Colonic mucosa (tissue), 4 donors: ENCODE results near the gene PLA2G4B. TPM values are rescaled to one million over a fixed set of nuclear protein-coding genes. Genes with fewer than 3 reads are reported as not detected.

ENCODE experiments used
- DNase-seq: peaks from one replicate; pipeline ENCODE4 v3.0.0-alpha.2; 2020
- H3K27ac ChIP-seq: fragments of 200-600 bp; one replicate; pipeline ENCODE4 v1.8.0; 2021
- H3K27me3 ChIP-seq: fragments of 200-600 bp; one replicate; pipeline ENCODE4 v1.8.0; 2021
- H3K36me3 ChIP-seq: fragments of 200-600 bp; one replicate; pipeline ENCODE4 v1.8.0; 2021
- H3K4me1 ChIP-seq: fragments of 200-600 bp; one replicate; pipeline ENCODE4 v1.8.0; 2021; ENCODE audit warnings: mild to moderate bottlenecking
- H3K4me3 ChIP-seq: fragments of 200-600 bp; one replicate; pipeline ENCODE4 v1.8.0; 2021
- H3K9ac ChIP-seq, 2 donors: one replicate each; pipeline ENCODE4 v1.7.0; 2013; ENCODE audit warnings: control low read depth in 2 of 2, low read depth in 2 of 2, low read length in 2 of 2
- H3K9me3 ChIP-seq: fragments of 200-600 bp; one replicate; pipeline ENCODE4 v1.8.0; 2021
- CTCF ChIP-seq: fragments of 200-600 bp; IDR thresholded peaks from one replicate; pipeline ENCODE4 v1.8.0; 2022; ENCODE audit warnings: antibody characterized with exemption, mild to moderate bottlenecking
- intact Hi-C: fragments of 100-400 bp; cut with DNase I; formaldehyde crosslinking; loops from one replicate; pipeline ENCODE4 v1.14.1; 2022
- total RNA-seq, 2 donors: library from RNA; stranded (reverse); fragmentation: NEBNext Ultra II Directional in 1 of 2; extraction: Animal tissue kit (Norgen Biotek cat#: 25700) in 1 of 2; gene quantifications; one replicate each; pipeline ENCODE4 v1.2.1, GENCODE V29; 2021
- donor health status: healthy.
- donor health status: DM: no; HTN: no; CAD: no.
- donor health status: DM: no; HTN: no; CAD: no.

The PLA2G4B gene
- total RNA-seq, 2 donors from 2014 or later: 2.2 to 6.2 TPM

DNA sequence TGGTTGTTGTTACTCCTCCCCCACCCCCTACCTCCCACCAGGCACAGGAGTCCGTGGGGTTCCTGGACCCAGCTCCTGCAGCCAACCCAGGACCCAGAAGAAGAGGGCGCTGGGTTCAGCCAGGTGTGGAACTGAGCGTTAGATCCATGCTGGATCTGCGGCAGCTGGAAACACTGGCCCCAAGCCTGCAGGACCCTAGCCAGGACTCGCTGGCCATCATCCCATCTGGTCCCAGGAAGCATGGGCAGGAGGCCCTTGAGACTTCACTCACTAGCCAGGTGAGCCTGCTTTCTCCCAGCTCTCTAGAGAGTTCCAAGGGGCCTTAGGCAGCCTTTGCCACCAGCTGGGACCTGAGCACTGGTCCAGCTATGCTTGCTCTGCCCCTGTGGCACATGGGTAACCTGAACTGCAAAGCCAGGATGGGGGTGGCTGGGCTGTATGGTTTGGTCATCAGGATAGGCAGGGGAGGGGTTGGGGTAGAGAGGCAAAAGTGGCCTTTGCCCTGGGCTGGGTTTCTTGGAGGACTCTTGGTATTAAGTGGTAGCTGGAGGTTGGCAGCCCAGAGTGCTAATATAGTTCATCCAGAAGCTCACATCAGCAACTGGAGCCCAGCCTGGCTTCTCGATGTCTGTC lies 17.7 kb upstream of the PLA2G4B start:
- no peak for TF ChIP-seq CTCF
- Histone ChIP-seq H3K9me3 (no peaks in the 10 kb centered on the region), H3K27ac (no peak overlapping the region), H3K4me1 (no peaks in the 10 kb centered on the region), H3K27me3 (no peaks in the 10 kb centered on the region), H3K4me3 (no peak overlapping the region), H3K36me3 (no peaks in the 10 kb centered on the region), H3K9ac (no peak overlapping the region)
- intact Hi-C loops: no loop called here
- no peak for DNase-seq

- Histone ChIP-seq H3K27me3 (no peaks in the 10 kb centered on the region), H3K36me3 (no peaks in the 10 kb centered on the region), H3K27ac (no peak overlapping the region), H3K4me3 (no peak overlapping the region), H3K9me3 (no peaks in the 10 kb centered on the region), H3K4me1 (no peaks in the 10 kb centered on the region), H3K9ac (no peak overlapping the region)
- intact Hi-C loops: no loop called here
- no peak for TF ChIP-seq CTCF
- DNase-seq: no peak
Measured at GRCh38 chr15:41821831-41822230, 16.8 kb upstream of the PLA2G4B start.

GRCh38 chr15:41822471-41822870 lies 16.2 kb upstream of the PLA2G4B start:
- Histone ChIP-seq H3K27ac (no peak overlapping the region), H3K36me3 (no peaks in the 10 kb centered on the region), H3K4me3 (no peak overlapping the region), H3K9me3 (no peaks in the 10 kb centered on the region), H3K4me1 (no peaks in the 10 kb centered on the region), H3K27me3 (no peaks in the 10 kb centered on the region), H3K9ac (no peak overlapping the region)
- DNase-seq: no peak
- TF ChIP-seq CTCF: no peak
- intact Hi-C loops: no loop called here

GRCh38 chr15:41822957-41823356 lies 15.7 kb upstream of the PLA2G4B start:
- Histone ChIP-seq H3K4me1 (no peaks in the 10 kb centered on the region), H3K9me3 (no peaks in the 10 kb centered on the region), H3K27me3 (no peaks in the 10 kb centered on the region), H3K4me3 (no peak overlapping the region), H3K27ac (no peak overlapping the region), H3K9ac (no peak overlapping the region), H3K36me3 (no peaks in the 10 kb centered on the region)
- no peak for TF ChIP-seq CTCF
- intact Hi-C loops: no loop called here
- DNase-seq: no peak

GRCh38 chr15:41823502-41823901 lies 15.1 kb upstream of the PLA2G4B start:
- Histone ChIP-seq H3K4me3 (no peak overlapping the region), H3K27ac (no peak overlapping the region), H3K27me3 (no peaks in the 10 kb centered on the region), H3K4me1 (peaks cover under 1% of the 10 kb centered on the region), H3K9me3 (no peaks in the 10 kb centered on the region), H3K9ac (no peak overlapping the region), H3K36me3 (no peaks in the 10 kb centered on the region)
- no peak for TF ChIP-seq CTCF
- DNase-seq: no peak
- intact Hi-C loops: no loop called here
